Heart left ventricle (tissue), 16 donors: ENCODE data around the gene WDPCP. TPM values are rescaled to one million over a fixed set of nuclear protein-coding genes. Genes with fewer than 3 reads are reported as not detected.
"Not testable (repeated sequence)": the region's sequence is repeated elsewhere in the genome, so short reads cannot be mapped to it uniquely, and the experiment has no call there.

ENCODE experiments used
- ATAC-seq, 4 donors: fragments of 200-7000 bp; cut with Tn5 transposase; one replicate each; pipeline ENCODE4 v1.9.1; 2020 to 2022; ENCODE audit warnings: moderate library complexity in 4 of 4, mild to moderate bottlenecking in 3 of 4, moderate number of reproducible peaks in 1 of 4
- DNase-seq, 5 donors: peaks; one replicate each; pipeline ENCODE4 v3.0.0-alpha.2; 2020
- H3K27ac ChIP-seq, 12 donors: fragments of 200-600 bp; sonication (generic) in 4 of 12; one replicate each; pipeline versions ENCODE4 v1.5.0 to v1.8.0; 2016 to 2022; ENCODE audit warnings: mild to moderate bottlenecking in 2 of 12
- H3K27me3 ChIP-seq, 9 donors: fragments of 200-600 bp; sonication (generic) in 2 of 9; one replicate each; pipeline versions ENCODE4 v1.5.1 to v1.8.0; 2016 to 2022; ENCODE audit warnings: mild to moderate bottlenecking in 3 of 9
- H3K36me3 ChIP-seq, 9 donors: fragments of 200-600 bp; sonication (generic) in 2 of 9; one replicate each; pipeline versions ENCODE4 v1.5.0 to v1.8.0; 2018 to 2022; ENCODE audit warnings: mild to moderate bottlenecking in 2 of 9
- H3K4me1 ChIP-seq, 12 donors: fragments of 200-600 bp; sonication (generic) in 4 of 12; one replicate each; pipeline versions ENCODE4 v1.5.0 to v1.8.0; 2016 to 2022; ENCODE audit warnings: mild to moderate bottlenecking in 3 of 12
- H3K4me3 ChIP-seq, 12 donors: fragments of 200-600 bp; sonication (generic) in 4 of 12; one replicate each; pipeline versions ENCODE4 v1.5.0 to v1.8.0; 2017 to 2022; ENCODE audit warnings: mild to moderate bottlenecking in 9 of 12, moderate library complexity in 4 of 12
- H3K9me3 ChIP-seq, 12 donors: fragments of 200-600 bp; sonication (generic) in 4 of 12; one replicate each; pipeline versions ENCODE4 v1.5.0 to v1.8.0; 2016 to 2022; ENCODE audit warnings: mild to moderate bottlenecking in 1 of 12
- POLR2A ChIP-seq, 2 donors: fragments of 450-650 bp; IDR thresholded peaks; one replicate each; pipeline ENCODE4 v1.6.1; 2017; ENCODE audit warnings: antibody characterized with exemption in 2 of 2, mild to moderate bottlenecking in 2 of 2, moderate library complexity in 2 of 2
- WGBS, 4 donors: extraction: QIAGEN DNeasy Blood & Tissue Kit in 2 of 4; methylation state at CpG; one replicate each; pipeline versions ENCODE4 v1.1.5 to v1.1.7; 2013 to 2018; 5-methylcytosine and 5-hydroxymethylcytosine counted together
- intact Hi-C, 10 donors: fragments of 100-400 bp; cut with DNase I; formaldehyde crosslinking; loops; one replicate each; pipeline versions ENCODE4 v1.11.1 to v1.14.2; 2022
- polyA plus RNA-seq, 2 donors: library from polyadenylated mRNA; stranded (reverse); fragments of 200-250 nt; gene quantifications; one replicate each; pipeline ENCODE4 v1.2.3, GENCODE V29; 2013
- total RNA-seq, 9 donors: library from RNA; depleted of rRNA in 2 of 9; stranded (reverse); fragments of >200 nt in 2 of 9; fragmentation: NEBNext Ultra II Directional in 3 of 9; extraction: Animal tissue kit (Norgen Biotek cat#: 25700) in 3 of 9; gene quantifications; one replicate each; pipeline versions ENCODE4 v1.1.0 to v1.2.4, GENCODE V29; 2016 to 2023
- TF ChIP-seq, protein P1 (sequence below), 12 donors: fragments of 200-600 bp; sonication (generic) in 4 of 12; IDR thresholded peaks; one replicate each; pipeline versions ENCODE4 v1.5.0 to v1.8.0; 2018 to 2022; ENCODE audit warnings: antibody characterized with exemption in 12 of 12, mild to moderate bottlenecking in 5 of 12
- donor health status: ischemic (EF 13 %, LVEDD 7.1; RV severe dilation, severe dysfunction).
- donor health status: healthy with polysubstance abuse.
- donor health status: DM: no; HTN: yes; CAD: no.
- donor health status: DM: no; HTN: no; CAD: no.
- donor health status: ischemic (EF 25% LVEDD 6.9; RV normal size, moderate dysfunction).
- donor health status: ischemic (EF 25% LVEDD 5.7; RV mildly dilated, moderate dysfunction).
- donor health status: healthy.
- donor health status: DM: yes; HTN: yes; CAD: no.
- donor health status: ischemic (EF 35%, LVEDD 5.7; RV mildly dilated, moderate dysfunction).
- donor health status: nonischemic (EF 11% LVEDD 7.7; RV severe dilation, severe dysfunction).
- donor health status: DM: yes; HTN: yes; CAD: no.
- donor health status: PGD.
- donor health status: ischemic (EF 29% LVEDD 5.4; RV normal size, mild dysfunction).
- donor health status: nonischemic (EF 23%, LVEDD 6.1; RV moderate dilation, normal function).

WDPCP gene
- total and polyA plus RNA-seq, 11 donors = 3.2 to 32.2 (median 16.5) TPM

DNA sequence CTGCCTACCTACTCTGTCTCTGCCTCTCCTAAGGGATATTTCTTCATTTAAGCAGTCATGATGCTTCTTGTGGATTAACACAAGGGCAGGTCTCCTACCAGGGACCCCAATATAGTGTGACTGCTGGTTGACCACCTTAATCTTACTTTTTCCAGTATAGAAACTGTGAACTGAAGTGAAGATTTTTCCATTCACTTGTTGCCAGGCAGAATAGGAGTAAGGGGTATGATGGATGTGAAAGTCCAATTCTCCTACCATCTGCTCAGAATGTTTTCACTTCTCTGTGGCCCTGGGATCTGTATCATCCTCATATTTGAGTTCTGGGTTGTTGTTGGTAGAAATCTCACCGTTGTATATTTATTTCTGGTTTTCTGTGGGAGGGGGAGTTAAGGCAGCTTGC is 247.8 kb downstream of the WDPCP start:
- DNase-seq (no peak), ATAC-seq (no peak)
- TF ChIP-seq POLR2A (IDR thresholded peaks at IDR 0.05) = no peak
- TF ChIP-seq, protein P1, sequence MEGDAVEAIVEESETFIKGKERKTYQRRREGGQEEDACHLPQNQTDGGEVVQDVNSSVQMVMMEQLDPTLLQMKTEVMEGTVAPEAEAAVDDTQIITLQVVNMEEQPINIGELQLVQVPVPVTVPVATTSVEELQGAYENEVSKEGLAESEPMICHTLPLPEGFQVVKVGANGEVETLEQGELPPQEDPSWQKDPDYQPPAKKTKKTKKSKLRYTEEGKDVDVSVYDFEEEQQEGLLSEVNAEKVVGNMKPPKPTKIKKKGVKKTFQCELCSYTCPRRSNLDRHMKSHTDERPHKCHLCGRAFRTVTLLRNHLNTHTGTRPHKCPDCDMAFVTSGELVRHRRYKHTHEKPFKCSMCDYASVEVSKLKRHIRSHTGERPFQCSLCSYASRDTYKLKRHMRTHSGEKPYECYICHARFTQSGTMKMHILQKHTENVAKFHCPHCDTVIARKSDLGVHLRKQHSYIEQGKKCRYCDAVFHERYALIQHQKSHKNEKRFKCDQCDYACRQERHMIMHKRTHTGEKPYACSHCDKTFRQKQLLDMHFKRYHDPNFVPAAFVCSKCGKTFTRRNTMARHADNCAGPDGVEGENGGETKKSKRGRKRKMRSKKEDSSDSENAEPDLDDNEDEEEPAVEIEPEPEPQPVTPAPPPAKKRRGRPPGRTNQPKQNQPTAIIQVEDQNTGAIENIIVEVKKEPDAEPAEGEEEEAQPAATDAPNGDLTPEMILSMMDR (IDR thresholded peaks at IDR 0.05) = no peak
- H3K36me3 ChIP-seq = no peaks in the 10 kb centered on the region
- H3K4me1 ChIP-seq = peaks cover 0 to 8% (median 0%) of the 10 kb centered on the region in 12 donors
- 84 to 97% (median 88%) methylated on average over 1 of the region's 1 CpG for WGBS, 4 donors
- intact Hi-C loops = no loop called here
- no peaks in the 10 kb centered on the region for H3K27me3 ChIP-seq
- no peak overlapping the region for H3K27ac ChIP-seq
- H3K9me3 ChIP-seq = peaks cover 0 to 36% (median 19%) of the 10 kb centered on the region in 12 donors
- no peak overlapping the region for H3K4me3 ChIP-seq

DNA sequence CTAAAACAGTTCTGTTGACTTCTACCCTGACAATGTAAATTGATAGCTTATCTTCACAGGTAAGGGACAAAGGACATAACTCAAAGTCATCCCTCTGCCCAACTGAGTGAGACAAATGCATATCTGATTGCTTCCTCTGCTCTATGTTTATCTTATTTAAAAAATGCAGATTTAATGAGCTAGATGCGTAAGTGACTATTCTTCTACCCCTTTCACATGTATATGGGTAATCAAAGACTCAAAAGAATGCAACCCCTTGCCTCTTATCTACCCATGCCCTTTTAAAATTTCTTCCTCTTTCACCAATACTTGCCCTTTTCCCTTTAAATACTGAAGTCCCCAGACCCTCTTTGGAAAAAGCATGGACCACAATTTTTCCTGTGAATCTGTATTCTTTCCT is 253.4 kb downstream of the WDPCP start:
- no peaks in the 10 kb centered on the region for H3K27me3 ChIP-seq
- intact Hi-C loops = no loop called here
- no peak overlapping the region for H3K27ac ChIP-seq
- no peaks in the 10 kb centered on the region for H3K36me3 ChIP-seq
- TF ChIP-seq, protein P1 (IDR thresholded peaks at IDR 0.05) = no peak
- TF ChIP-seq POLR2A (IDR thresholded peaks at IDR 0.05) = no peak
- H3K4me1 ChIP-seq = no peaks in the 10 kb centered on the region
- H3K4me3 ChIP-seq = no peak overlapping the region
- H3K9me3 ChIP-seq = peaks cover 0 to 9% (median 0%) of the 10 kb centered on the region in 12 donors
- 93 to 98% (median 98%) methylated on average over 1 of the region's 1 CpG for WGBS, 4 donors
- DNase-seq (no peak), ATAC-seq (no peak)

DNA sequence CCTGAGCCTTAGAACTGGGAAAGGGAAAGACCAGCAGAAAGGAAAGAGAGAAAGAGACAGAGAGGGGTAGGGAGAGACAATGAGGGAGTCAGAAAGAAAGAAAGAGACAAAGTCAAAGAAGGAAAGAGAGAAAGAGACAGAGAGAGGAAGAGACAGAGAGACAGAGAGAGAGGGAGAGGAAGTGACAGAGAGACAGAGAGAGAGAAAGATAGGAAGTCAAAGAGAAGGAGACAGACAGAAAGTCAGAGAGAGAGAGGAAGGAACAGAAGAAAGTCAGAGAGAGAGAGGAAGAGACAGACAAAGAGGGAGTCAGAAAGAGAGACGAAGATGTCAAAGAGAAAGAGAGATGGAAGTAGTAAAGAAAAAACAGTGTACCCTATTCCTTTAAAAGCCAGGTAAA is 261.8 kb downstream of the WDPCP start:
- no peak for ATAC-seq
- intact Hi-C loops = no loop called here
- Histone ChIP-seq H3K27me3 (no peaks in the 10 kb centered on the region), H3K4me3 (no peak overlapping the region), H3K9me3 (peaks cover 0 to 22% (median 0%) of the 10 kb centered on the region in 12 donors), H3K27ac (no peak overlapping the region), H3K4me1 (no peaks in the 10 kb centered on the region), H3K36me3 (peaks cover 0 to 7% (median 0%) of the 10 kb centered on the region in 9 donors)
- TF ChIP-seq POLR2A (IDR thresholded peaks at IDR 0.05) = no peak
- TF ChIP-seq, protein P1 (IDR thresholded peaks at IDR 0.05) = no peak
- no peak for DNase-seq
- 88 to 95% (median 91%) methylated on average over 1 of the region's 1 CpG for WGBS, 4 donors

DNA sequence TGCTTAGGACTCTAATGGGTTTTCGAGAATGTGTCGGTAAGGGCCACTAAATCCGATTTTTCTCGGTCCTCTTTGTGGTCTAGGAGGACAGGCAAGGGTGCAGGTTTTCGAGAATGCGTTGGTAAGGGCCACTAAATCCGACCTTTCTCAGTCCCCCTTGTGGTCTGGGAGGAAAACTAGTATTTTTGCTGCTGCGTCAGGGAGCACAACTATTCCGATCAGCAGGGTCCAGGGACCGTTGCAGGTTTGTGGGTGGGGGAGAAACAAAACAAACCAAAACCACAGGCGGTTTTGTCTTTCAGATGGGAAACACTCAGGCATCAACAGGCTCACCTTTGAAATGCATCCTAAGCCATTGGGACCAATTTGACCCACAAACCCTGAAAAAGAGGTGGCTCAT is 264.6 kb downstream of the WDPCP start:
- H3K4me1 ChIP-seq, ATAC-seq, H3K4me3 ChIP-seq, H3K27me3 ChIP-seq, H3K27ac ChIP-seq, intact Hi-C loops, DNase-seq, H3K36me3 ChIP-seq: not testable (repeated sequence)
- 85 to 91% (median 88%) methylated on average over 11 of the region's 11 CpGs for WGBS, 4 donors
- H3K9me3 ChIP-seq = peaks cover 0 to 48% (median 7%) of the 10 kb centered on the region in 12 donors

DNA sequence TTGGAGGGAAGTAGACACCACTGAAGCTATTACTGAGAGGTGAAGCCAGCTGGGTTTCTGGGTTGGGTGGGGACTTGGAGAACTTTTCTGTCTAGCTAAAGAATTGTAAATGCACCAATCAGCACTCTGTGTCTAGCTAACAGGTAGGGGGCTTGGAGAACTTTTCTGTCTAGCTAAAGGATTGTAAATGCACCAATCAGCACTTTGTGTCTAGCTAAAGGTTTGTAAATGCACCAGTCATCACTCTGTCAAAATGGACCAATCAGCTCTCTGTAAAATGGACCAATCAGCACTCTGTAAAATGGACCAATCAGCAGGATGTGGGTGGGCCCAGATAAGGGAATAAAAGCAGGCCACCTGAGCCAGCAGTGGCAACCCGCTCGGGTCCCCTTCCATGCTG is 266.3 kb downstream of the WDPCP start:
- peaks cover 0 to 61% (median 7%) of the 10 kb centered on the region in 12 donors for H3K9me3 ChIP-seq
- H3K4me3 ChIP-seq, H3K27me3 ChIP-seq, H3K36me3 ChIP-seq, H3K4me1 ChIP-seq, H3K27ac ChIP-seq, intact Hi-C loops, DNase-seq, ATAC-seq: not testable (repeated sequence)
- WGBS, 4 donors = 86 to 99% (median 92%) methylated on average over 2 of the region's 2 CpGs
